NCI-H510A treated with DMSO at 0.1 percent for 48 hours (cell line): ENCODE results near the gene SEPTIN2.
"Not testable (repeated sequence)": the region's sequence is repeated elsewhere in the genome, so short reads cannot be mapped to it uniquely, and the experiment has no call there.

Experiments
- DNase-seq: peaks from one replicate; lab custom pipeline; 2025; lab: John Stamatoyannopoulos, UW

Gene SEPTIN2

DNA sequence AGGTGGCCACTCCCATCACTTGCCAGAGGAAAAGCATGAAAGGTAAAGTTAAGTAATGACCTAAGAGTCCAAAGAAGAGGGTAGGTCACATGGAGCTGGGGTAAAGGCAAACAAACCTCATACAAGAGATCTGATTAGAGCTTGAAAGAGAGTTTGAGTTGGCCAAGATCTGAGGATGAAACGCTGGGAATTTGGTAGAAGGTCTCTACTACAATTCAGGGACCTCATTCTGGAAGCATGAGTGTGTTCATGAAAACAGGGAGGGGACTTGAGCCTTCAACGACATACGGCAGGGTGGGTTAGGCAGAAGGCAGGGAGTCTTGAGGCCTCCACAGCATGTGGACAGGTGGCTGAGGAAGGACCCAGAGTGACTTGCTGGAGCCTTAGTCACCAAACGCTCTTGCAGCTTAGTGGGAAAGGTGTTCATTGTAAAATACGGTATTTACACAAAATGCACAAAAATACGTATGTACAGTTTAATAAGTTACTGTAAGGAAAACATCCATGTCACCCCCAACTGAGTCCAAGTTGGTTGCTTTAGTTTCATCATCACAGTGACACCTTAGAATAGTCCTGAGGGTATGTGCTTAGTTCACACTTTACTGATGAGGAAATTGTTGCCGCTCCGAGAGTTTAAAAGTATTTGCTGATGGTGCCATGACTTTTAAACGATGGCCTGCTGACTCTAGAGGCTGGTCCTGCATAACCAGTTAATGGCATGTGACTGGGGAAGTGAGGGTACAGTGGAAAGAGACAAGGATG is 35.3 kb downstream of the SEPTIN2 start:
- no peak for DNase-seq

DNA sequence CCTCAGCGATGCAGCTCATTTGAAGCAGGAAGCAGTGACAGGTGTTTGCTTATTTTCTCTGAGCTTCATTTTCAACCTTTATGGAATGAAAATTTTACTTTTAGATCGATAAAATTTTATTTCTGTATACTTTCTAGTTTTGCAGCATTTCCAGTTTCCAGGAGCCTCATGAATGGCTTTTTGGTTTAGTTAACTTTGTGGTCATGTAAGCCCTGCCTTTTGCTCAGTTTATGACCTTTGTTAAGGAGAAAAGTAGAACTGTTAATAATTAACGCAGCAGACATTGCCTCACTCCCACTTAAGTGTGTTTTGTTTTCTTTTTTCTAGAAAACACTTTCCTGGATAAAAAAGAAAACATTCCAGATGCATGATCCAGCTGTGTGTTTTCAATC is 35.9 kb downstream of the SEPTIN2 start:
- DNase-seq: no peak

DNA sequence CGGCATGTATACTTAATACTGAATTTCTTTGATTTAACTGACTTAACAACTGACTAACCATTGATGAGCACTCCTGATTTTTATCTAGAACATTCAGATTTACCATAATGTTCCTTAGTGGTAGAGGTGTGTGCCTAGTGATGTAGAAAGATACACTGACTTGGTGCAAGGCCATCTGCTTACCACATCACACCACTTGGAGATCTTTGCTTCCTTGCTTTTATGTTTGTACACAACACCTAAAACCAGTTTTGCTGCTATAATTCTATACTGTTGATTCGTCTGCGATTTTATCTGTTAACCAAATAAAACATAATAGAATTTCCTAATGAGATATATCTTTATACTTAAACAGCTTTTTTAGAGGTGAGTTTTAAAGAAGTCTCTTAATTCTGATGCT is 36.5 kb downstream of the SEPTIN2 start:
- no peak for DNase-seq

DNA sequence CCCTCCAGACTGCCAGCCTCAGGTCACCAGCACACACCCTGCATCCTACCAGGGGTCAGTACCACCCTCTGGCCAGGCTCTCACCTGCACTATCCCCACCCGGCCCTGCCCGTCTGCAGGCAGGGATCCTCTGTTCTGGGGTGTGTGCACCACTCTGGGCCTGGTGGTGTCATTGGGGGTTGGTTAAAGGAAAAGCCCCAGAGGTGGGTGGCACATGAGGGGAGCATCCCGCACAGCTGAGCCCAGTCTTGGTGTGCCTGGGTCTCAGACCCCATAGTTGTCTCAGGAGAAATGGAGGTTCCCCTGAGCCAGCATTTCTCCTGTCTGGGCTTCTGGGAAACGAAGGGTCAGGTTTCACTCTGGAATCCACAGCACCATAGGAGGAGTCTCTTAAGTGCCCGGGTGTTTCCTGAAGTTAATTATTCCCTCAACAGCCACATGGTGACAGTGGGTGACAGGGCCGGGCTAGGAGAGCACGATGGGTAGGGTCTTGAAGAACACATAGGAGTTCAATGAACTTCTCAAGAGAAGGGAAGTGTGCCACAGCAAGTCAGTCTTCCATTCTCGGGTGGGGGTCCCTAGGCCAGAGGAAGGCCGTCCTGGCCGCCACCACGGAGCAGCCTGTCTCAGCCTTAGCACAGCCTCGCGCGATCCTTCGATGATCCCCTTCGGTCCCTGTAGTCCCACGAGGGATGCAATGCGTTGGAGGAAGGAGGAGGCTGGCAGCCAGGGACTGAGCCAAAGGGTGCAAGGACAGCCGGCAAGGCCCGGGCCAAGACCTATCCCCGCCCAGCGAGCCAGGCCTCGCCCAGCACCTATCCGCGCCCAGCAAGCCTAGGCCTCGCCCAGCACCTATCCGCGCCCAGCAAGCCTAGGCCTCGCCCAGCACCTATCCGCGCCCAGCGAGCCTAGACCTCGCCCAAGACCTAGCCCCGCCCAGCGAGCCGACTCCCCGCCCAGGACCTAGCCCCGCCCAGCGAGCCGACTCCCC is 39.2 kb downstream of the SEPTIN2 start:
- peak; percentile 27 for DNase-seq

DNA sequence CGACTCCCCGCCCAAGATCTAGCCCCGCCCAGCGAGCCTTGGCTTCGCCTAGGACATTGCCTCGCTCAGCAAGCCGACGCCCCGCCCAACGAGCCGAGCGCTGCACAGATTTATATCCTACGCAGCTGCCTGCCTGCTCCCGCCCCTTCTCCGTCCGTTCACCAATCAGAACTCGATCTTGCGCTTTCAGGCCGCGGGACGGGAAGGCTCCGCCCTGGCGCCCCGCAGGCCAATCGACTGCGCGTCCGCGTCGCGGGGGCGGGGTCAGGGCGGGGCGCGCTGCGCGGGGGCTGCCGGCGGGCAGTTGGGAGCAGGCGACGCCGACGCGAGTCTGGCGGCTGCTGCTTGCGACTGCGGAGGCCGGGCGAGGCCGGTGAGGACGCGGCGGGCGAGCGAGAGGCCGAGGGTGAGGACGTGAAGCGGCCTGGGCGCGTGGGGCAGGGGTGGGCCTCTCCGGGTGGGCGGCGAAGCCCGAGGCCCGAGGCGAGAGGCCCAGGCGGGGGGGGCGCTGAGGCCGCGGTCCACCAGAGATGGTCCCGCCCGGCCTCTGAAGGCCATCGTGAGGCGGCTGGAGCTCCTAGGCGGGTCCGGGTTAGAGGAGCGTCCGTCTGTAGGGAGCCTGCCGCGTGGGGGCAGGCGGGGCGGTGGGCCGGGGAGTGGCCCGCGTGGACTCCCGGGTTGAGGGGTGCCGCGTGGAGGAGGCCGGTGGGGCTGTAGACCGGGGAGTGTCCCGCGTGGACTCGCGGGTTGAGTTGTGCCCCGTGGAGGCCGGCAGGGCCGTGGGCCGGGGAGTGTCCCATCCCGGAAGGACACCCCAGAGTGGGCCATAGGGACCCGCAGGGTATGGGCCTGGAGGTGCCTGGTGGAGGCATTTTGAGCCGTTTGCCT is 40.5 kb downstream of the SEPTIN2 start, which contains the start of gene FARP2:
Gene FARP2 (plus strand): TSS at position 303 of the 888 bp plus-strand sequence. CDS start 16,823 bp downstream, outside the sequence.
- peak; percentile 97 for DNase-seq

DNA sequence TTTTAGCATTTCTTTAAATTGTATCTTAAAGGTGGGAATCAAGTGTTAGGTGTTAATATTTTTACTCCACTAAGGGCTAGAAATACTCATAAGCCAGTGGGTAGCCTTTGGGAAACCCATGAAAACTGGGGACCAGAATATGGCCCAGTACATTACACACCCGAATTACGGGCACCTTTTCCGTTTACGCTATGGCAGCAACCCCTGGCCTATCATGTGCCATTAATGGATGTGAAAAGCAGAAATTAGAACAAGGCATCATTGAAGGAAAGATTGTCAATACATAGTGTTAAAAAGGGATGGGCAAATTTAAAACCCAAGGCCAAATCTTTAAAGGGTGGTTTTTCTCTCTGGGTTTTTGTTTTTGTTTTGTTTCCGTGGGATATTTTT is 41.1 kb downstream of the SEPTIN2 start:
- no peak for DNase-seq

DNA sequence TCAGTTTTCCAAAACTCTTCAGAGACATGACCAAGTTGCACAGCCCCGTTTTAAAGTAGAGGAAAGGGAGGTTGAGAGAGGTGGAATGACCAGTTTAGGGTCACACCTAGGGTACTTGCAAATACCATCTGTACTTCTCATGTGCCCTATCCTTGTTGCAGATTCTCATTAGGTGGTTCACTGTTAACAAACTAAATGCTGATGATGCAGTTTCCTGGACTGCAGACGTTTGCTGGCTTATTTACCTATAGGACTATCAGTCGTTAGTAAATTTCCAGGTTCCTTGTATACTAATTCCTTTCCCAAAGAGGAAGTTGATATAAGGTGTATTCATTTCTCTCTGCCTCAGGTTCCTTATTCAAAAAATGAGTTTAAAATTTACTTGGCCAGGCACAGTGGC is 41.8 kb downstream of the SEPTIN2 start:
- DNase-seq: peak; percentile 37

DNA sequence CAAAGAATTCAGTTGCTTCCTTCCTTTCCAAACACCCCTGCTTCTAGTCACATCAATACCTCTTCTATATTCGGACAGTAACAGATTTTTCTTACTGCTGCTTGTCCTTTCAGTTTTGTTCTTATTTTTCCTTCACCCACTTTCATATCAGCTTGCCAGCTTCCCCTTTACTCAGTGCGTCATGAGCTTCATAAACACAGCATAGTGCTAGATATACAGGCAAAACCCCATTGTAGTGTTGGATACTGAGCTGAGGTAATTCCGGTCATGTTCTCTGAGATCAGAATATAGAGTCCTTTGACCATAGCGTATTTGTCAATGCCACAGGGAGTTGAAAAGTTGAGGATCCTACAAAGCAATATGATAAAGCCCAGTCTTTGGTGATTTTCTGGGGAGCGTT is 42.7 kb downstream of the SEPTIN2 start:
- DNase-seq: no peak

DNA sequence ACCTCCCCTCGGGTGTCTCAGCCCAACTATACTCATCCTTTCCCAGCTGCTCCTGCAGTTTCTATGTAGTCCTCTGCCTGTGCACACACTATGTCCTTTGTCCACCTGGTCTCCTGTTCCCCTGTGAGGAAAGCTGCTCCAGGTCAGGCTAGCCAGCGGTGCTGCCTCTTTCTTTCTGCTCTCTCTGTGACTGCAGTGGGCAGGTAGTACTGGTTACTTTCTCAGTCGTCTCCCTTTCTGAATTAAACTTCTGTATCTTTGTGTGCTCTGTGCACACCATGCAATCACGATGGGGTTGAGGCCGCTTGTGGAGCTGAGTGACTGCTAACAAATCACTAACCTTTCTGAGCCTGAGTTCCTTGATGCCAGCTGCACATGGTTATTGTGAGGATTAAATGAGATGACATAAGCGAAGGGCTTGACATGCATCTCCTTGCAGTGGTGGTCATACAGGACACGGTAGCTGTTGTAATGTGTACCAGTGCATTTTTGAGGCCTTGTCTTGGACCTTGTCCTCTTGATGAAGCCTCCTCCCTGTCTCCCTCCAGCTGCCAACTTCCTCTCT is 43.8 kb downstream of the SEPTIN2 start:
- DNase-seq: no peak

DNA sequence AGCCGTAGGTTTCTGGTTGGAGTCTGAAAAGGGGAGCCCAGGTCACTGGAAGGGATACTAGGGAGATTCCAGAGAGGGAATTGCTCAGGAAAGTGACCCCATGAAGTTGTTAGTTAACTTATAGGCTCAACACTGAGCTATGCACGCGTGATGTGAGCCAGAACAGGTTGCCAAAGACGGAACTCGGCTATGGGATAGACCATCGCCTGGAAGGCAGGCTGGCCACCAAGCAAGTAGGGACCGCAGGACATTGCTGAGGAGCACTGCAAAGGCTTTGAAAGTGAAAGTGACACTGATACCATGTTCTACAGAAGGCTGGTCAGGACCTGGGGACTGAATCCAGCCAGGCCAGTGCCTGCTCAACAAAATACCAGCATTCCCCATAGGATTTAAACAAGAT is 47.7 kb downstream of the SEPTIN2 start:
- DNase-seq: no peak

DNA sequence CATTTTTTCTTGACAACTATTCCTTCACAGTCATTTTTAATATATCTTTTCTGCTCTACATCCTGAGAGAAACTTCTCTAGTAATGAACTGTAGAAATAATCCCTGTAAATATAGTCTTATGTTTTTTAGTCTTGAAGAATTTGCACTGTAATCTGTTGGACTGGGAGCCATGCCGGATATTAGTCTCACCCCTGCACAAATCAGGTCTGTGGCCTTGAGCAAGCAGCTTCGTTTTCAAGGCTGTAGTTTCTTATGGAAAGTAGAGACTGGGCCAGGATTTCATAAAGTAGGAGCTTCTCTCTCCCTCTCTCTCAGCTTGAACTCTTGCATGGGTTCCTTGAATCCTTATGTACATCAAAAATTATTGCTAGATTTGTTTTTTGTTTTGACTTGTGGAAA is 49.1 kb downstream of the SEPTIN2 start:
- DNase-seq: no peak

DNA sequence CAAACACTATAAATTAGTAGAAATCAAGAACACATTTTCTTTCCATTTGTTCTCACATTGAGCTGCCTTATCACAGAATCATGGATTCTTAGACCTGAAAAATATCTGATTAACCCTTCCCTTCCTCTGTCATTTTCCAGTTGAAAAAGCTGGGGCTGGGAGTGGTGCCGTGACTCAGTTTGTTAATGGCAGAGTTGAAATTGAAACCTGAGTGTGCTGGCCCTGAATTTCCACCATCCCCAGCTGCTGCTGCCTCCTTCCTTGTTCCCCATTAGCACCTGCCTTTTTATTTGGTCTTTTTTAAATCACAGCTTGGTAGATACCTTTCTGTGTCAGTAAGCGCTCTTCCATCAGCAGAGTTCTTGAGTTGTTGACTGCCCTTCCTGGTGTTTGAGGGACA is 51.0 kb downstream of the SEPTIN2 start:
- peak; percentile 49 for DNase-seq

DNA sequence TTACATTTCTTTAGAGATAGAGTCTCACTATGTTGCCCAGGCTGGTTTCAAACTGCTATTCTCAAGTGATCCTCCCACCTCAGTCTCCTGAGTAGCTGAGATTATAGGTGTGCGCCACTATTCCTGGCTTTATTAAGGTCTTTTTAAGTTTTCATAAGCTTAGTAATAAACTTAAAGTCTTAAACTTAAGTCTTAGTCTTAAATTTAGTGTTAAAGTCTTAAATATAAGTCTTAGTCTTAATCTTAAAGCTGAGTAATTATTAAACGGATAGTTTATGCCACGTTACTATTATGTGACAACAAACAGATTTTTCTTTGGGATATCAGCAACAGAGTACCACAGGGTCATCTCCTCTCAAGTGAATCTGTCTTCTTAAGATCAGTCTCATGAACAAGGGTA is 52.9 kb downstream of the SEPTIN2 start:
- no peak for DNase-seq

DNA sequence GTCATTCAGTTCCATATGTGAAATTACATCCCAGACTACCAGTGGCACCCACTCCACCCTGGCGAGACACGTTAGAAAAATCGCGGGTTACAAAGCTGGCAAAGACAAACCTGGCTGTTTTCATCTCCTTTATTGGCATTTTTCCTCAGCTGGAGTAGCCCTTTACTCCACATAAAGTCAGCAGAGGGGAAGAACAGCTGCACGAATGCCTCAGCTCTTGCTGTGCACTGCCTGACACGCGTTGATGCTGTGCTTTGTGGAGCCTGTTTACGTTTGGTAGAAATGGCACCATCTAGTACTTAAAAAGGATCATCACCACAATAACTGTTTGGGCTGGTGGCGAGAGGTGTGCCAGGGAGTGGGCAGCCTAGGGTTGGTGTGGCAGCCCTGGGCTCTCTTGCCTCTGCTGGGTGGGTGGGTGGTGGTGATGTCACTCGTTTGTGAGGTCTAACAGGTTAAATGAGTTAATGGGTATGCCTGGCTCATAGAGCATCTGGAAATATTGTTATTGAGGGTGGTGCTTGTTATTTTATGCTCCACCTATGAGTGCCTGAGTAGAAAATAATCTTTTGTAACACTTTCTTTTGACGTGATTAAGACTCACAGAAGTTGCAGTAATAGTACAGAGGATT is 56.8 kb downstream of the SEPTIN2 start:
- peak; percentile 33 for DNase-seq

DNA sequence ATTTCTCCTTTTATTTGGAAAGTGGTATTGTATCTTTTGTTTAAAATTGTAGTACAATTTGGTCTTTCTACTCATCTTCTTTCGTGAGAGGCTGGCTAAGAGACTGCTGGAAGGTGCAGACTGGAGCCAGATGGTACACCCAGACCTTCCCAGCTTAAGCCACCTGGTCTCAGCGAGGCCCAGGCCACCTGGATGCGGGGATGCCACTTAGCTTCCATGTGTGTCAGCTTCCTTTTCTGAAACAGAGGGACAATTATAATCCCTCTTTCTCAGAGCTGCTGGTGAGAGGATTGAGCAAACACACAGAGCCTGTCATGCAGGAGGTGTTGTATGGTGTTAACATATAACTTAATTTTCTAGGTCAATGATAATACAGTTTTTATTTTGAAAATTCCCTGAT is 57.7 kb downstream of the SEPTIN2 start:
- DNase-seq: peak; percentile 73

DNA sequence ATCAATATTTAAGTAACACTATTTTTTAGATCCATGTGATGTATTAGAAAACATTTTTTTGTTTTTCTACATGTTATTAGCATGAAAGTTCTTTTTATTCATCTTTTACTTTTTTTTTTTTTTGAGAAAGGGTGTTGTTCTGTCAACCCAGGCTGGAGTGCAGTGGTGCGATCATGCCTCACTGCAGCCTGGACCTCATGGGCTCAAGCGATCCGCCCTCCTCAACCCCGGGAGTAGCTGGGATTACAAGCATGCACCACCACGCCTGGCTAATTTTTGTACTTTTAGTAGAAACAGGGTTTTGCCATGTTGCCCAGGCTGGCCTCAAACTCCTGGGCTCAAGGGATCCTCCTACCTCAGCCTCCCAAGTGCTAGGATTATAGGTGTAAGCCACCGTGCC is 58.2 kb downstream of the SEPTIN2 start:
- DNase-seq: not testable (repeated sequence)

DNA sequence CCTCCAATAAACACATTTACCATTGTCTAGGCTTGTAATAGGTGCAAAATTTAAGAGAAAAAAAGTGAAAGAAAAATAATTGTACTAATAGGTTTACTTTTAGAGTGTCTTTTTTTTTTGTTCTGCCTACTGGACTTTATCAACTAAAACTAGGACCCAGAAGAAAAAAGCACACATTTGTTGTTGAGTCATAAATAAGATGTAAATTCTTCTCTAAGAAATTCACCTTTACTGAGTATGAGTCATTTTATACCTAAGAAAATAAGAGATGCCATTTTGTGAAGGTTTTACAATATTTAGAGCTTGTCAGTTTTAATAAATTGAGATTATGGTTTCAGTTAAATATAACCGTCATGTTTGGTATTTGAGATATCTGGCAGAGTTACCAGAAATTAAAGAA is 59.6 kb downstream of the SEPTIN2 start:
- no peak for DNase-seq

DNA sequence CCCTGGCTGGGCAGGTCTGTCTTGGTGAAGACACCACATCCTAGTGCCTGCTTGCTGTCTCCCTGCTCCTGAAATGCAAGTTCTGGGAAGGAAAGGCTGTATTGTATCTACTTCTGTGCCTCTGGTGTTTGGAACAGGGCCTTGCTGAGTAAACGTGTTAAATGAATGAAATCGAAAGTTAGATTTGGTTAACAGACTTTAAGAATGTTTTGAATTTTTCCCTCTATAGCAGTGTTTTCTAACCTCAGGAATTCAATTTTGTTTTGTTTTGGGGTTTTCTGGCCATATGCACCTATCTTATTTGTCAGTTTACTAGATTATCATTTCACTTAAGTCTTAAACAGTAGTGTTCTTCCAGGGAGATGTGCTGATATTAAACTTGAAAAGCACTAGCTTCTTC is 61.1 kb downstream of the SEPTIN2 start:
- DNase-seq: no peak

DNA sequence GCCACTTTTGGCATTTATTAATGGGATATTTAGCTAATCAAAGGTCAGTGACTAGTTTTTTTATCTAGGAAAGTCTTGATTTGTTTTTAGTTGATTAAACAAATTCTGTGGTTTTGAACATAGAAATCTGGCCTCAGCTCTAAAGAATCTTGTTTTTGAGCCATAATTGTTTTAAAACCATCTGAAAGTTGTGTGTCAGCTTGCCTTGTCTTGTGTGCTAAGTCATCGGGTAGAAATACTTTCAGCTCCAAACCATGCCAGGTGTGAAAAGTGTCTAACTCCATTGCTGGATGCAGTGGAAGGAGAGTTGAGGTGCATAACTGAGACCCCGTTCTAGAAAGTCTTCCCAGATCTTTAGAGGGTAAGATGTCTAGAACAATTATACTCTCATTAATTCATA is 63.1 kb downstream of the SEPTIN2 start:
- DNase-seq: no peak

DNA sequence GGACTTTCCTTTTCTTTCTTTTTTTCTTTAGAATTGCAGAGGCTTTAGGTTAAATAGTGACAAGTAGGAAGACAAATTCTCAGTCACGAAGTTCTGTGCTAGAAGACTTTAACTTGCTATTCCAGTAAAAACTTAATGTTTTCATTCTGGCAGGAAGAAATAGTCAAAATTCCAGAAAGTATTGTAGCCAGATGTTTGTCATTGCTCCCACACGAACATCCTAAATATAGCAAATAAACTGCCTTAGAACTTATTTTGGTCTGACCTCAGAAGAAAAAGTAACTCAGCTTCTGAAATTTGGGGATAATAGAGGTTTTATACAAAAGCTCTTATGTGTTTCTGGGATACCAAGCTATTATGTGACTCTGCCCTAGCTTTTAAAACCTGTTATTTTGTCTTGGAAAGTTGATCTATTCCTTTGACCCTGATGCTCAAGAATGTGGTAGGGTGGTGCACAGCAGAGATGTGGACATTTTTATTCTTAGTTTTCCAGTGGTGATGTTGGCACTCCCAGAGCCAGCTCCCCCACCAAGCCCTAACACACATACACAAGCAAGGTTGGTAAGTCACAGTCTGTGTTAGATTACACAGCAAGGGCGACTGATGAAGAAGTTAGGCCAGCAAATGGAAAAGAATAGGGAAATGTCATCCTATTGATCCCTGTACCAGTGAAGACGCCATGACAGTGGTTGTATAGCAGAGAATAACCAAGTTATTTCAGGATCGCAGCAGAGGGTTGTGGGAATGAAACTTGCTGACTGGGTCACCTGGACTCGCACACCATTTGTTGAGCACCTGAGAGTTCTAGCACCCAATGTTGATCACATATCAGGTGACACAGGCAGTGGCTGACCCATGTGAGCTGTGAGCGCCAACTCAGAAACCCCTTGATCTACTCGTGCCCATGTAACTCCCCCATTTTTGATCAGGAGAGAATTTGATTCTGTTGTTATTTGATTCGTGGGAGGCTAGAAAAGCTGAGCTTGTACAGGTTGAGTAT is 64.1 kb downstream of the SEPTIN2 start:
- DNase-seq: no peak
